Activated CD8-positive, alpha-beta memory T cell treated with anti-CD3 and anti-CD28 coated beads for 24 hours (primary cell): ENCODE measurements around the gene EIF3A.
A peak's percentile ranks its signal among the peaks of the same experiment; 100 is the strongest.
"Not testable (repeated sequence)": the region's sequence is repeated elsewhere in the genome, so short reads cannot be mapped to it uniquely, and the experiment has no call there.

Experiments used
- DNase-seq: peaks from one replicate; pipeline ENCODE4 v3.0.0-alpha.2; 2020

EIF3A gene

GRCh38 chr10:119101366-119102098 lies 20.9 kb upstream of the EIF3A start:
- no peak for DNase-seq

- no peak for DNase-seq
Observed at GRCh38 chr10:119100434-119101238, 20.0 kb upstream of the EIF3A start.

GRCh38 chr10:119098576-119098975 lies 18.0 kb upstream of the EIF3A start:
- DNase-seq, result no peak

GRCh38 chr10:119096641-119097415 lies 16.2 kb upstream of the EIF3A start:
- DNase-seq, result not testable (repeated sequence)

- no peak for DNase-seq
Observed at GRCh38 chr10:119095640-119096039, 15.0 kb upstream of the EIF3A start.

- peak; percentile 53 for DNase-seq
Observed at GRCh38 chr10:119090968-119091367, 10.4 kb upstream of the EIF3A start.

GRCh38 chr10:119090026-119090795 lies 9.6 kb upstream of the EIF3A start:
- peak; percentile 47 for DNase-seq

- DNase-seq, result no peak
Observed at GRCh38 chr10:119087271-119087882, 6.8 kb upstream of the EIF3A start.

- peak; percentile 32 for DNase-seq
Observed at GRCh38 chr10:119084896-119085295, 4.3 kb upstream of the EIF3A start.

GRCh38 chr10:119079599-119080520 lies 757 bp downstream of the EIF3A start:
- DNase-seq, result peak; percentile 86

- DNase-seq, result peak; percentile 15
Observed at GRCh38 chr10:119078422-119079179, 2.0 kb downstream of the EIF3A start.

GRCh38 chr10:119073584-119073983 lies 7.0 kb downstream of the EIF3A start:
- DNase-seq, result no peak

GRCh38 chr10:119070395-119071165 lies 10.0 kb downstream of the EIF3A start:
- no peak for DNase-seq

GRCh38 chr10:119061926-119062325 lies 18.7 kb downstream of the EIF3A start:
- no peak for DNase-seq

GRCh38 chr10:119061352-119061751 lies 19.3 kb downstream of the EIF3A start:
- DNase-seq, result no peak

GRCh38 chr10:119060107-119060506 lies 20.5 kb downstream of the EIF3A start:
- no peak for DNase-seq

GRCh38 chr10:119059557-119059956 lies 21.1 kb downstream of the EIF3A start:
- DNase-seq, result no peak

- no peak for DNase-seq
Observed at GRCh38 chr10:119058010-119058409, 22.6 kb downstream of the EIF3A start.

- no peak for DNase-seq
Observed at GRCh38 chr10:119055472-119055871, 25.1 kb downstream of the EIF3A start.
